ENCODE results near the gene SPATA17.
"Not testable (repeated sequence)": the region's sequence is repeated elsewhere in the genome, so short reads cannot be mapped to it uniquely, and the experiment has no call there.

Gene SPATA17

GRCh38 chr1:217681806-217682205 lies 50.7 kb downstream of the SPATA17 start:
- DNase-seq = no peak

GRCh38 chr1:217687511-217687910 lies 56.4 kb downstream of the SPATA17 start:
- DNase-seq = no peak

GRCh38 chr1:217696140-217696539 lies 65.0 kb downstream of the SPATA17 start:
- DNase-seq = not testable (repeated sequence)

- DNase-seq = no peak
Measured at GRCh38 chr1:217703326-217703725, 72.2 kb downstream of the SPATA17 start.

DNA sequence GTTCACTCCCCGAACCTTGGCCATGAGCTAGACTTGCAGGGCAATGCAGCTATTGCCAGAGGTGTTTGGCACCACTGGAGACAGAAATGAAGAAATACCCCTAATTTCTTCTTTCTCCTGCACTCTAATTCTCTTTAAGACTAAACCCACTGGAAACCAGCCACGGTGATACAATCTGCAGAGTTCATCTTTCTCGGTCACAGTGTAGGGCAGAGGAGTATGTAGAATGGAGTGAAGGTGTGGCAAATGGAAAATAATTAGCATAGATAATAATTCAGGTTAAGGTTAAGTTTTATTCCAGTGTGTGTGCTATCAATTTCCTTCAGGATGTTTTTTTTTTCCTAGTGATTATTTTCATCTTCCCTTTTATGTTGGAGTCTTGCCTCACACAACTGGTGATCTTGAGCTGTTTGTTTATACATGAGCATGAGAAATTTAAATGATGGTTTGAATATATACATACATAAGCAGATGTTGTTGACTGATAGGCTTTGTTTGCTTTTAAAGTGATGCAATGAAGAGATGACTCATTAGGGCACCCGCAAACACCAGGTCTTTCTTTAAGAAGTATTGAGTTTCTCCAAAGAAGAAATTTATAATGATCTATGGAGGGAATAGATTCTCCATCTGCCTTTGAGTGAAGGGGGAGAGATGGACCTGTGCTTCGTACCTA lies 81.9 kb downstream of the SPATA17 start:
- no peak for DNase-seq

GRCh38 chr1:217715681-217716080 lies 84.5 kb downstream of the SPATA17 start:
- DNase-seq = no peak

- no peak for DNase-seq
Measured at GRCh38 chr1:217717959-217718358, 86.8 kb downstream of the SPATA17 start.

DNA sequence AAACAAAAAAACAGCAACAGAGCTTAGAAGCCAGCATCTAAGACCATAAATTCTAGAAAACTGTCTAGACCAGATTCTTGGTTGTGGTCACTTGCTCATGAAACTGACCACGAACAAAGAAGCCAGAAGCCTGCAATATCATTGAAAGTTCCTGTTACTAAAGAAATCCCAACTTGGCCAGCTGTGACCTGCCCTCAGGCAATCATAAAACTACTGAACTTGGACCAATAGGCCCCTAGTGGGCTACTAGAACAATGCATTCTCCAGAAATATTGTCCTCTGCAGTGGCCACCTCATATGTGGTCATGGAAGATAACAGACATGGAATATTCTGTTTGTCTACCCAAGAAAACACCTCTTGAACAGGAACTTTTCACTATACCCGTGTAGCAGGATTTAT lies 87.7 kb downstream of the SPATA17 start:
- DNase-seq = no peak

DNA sequence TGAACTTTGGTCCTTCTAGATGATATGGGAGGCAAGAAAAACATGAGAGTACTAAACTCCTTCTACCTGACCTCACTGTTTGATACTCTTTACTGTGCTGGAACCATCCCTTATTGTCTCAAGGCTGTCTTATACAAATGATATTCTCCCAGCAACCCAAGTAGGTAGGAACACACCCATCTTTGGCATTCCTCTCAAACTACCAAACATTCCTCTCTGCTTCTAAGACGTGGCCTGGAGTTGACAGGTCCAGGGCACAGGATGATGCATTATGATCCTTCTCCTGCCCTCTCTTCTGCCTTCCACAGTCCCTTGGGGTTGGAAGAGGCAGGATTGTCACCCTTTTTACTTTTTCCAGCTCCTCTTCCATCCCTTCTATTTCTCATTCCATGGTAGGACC lies 90.5 kb downstream of the SPATA17 start:
- DNase-seq = no peak

DNA sequence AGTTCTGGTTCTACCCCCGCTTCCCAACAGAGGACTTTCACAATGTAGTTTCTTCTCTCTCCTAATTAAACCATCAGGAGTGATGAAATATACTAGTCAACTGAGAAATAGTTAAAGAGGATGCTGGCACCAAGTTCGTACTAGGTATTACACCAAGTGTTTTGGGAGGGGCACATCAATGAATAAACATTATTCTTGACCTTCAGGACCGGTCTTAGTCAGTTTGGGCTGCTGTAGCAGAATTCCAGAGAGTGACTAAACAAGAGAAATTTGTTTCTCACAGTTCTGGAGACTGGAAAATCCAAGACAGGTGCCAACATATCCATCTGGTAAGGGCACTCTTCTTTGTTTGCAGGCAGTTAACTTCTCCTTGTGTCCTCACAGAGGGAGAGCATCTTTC lies 103.8 kb downstream of the SPATA17 start:
- no peak for DNase-seq

GRCh38 chr1:217747156-217747769 lies 116.1 kb downstream of the SPATA17 start:
- peak; percentile 60 for DNase-seq

DNA sequence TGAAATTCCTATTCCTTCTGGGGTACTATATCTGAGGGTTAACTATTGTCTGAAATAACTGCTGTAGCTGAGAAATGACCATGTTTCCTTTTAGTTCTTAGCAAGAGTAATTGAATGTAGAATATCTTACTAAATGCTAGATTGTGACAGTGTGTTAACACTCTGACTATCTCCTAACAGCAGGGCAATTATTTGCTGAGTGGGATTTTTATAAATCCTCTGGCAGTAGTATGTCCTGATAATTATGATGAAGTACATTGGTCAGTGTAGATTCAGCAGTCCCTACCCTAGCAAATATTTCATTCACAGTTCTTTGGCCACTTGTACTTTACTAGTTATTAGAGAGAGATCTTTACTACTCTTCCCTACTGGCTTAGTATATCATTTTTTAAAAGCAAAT lies 138.6 kb downstream of the SPATA17 start:
- no peak for DNase-seq

DNA sequence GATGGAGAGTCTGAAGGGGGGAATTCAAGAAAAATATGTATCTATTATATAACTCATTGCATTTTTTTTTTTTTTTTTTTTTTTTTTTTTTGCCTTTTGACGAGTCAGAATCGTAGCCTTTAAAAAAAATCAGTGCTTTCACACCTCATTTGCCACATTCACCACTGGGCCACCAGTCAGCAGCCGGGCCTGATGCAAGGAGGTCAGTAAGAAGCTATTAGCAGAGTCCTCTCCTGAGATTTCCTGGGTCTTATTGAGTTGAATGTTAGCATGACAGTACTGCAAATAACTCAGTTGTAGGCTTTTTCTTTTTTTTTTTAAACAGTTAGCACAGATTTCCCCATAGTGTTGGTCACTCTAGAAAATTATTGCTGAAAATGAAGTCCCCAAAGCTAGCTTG lies 139.8 kb downstream of the SPATA17 start:
- no peak for DNase-seq

- no peak for DNase-seq
Measured at GRCh38 chr1:217776693-217777092, 145.5 kb downstream of the SPATA17 start.

DNA sequence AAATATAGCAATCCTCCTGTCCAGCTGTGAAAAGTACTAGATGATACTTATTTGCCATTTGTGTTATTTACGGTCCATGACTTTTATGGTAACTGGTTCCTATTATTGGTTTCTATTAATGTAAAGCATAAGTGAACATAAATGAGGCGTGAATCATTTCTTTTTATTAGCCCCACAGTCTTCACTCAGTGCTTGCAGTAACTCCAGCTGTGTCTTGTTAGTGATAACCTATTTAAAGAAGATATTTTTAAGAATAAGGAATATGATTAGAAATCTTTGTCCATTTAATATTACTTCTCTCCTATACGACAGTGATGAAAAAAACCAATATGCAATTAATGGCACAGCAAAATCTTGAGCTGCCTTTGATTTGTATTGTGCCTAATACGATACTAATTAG lies 149.9 kb downstream of the SPATA17 start:
- no peak for DNase-seq

DNA sequence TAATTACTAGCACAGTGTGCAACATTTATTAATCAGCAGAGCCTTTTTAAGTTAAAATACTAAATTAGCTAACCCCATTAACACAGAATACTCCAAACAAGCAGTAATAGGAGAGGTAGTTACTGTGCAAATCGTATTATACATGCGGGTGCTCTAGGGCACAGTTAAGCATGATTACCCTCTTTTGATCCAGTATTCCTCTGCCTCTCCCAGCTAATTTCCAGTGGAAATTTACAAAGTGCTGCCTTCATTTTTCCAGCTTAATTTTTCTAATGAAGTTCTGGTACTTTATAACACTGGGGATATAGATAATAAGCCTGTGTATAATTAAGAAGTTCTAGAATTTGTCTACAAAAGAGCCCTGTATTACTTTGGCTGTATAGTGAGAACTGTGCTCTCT lies 159.9 kb downstream of the SPATA17 start:
- DNase-seq = no peak

DNA sequence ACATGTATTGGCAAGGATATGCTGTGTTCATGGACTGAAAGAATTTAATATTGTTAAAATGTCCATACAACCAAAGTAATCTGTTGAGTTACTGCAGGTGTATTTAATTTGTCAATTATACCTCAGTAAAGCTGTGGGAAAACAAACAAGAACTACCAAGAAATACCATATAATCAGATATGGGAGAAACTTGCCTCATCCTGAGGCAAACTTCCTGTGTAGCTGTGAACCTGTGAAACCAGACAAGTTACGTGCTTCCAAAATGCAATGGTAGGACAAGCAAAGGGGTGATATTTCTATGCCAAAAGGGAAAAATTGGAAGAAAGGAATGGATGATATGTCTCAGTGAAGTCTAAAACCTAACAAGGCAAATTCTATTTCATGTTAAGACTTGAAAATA lies 174.6 kb downstream of the SPATA17 start:
- no peak for DNase-seq

- no peak for DNase-seq
Measured at GRCh38 chr1:217812175-217812574, 181.0 kb downstream of the SPATA17 start.

GRCh38 chr1:217813031-217813430 lies 181.9 kb downstream of the SPATA17 start:
- no peak for DNase-seq

GRCh38 chr1:217837691-217838090 lies 206.5 kb downstream of the SPATA17 start:
- DNase-seq = no peak

- no peak for DNase-seq
Measured at GRCh38 chr1:217839161-217839560, 208.0 kb downstream of the SPATA17 start.

- DNase-seq = no peak
Measured at GRCh38 chr1:217846733-217847132, 215.6 kb downstream of the SPATA17 start.

DNA sequence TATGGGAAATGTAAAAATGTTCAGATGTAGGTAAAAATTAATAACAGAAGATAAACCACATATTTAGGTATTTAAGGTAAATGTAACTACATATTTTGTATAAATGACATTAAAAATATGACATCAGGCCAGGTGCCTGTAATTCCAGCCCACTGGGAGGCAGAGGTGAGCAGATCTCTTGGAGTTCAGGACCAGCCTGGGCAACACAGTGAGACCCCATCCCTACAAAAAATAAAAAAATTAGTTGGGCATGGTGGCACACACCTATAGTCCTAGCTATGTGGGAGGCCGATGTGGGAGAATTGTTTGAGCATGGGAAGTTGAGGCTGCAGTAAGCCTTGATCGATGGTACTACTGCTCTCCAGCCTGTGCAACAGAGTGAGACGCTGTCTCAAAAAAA lies 216.5 kb downstream of the SPATA17 start:
- no peak for DNase-seq

GRCh38 chr1:217856342-217857034 lies 225.3 kb downstream of the SPATA17 start:
- no peak for DNase-seq
